NCI-H146 treated with DMSO at 0.1 percent for 48 hours (cell line): ENCODE results near the gene CCDC88C.
"Not testable (repeated sequence)": the region's sequence is repeated elsewhere in the genome, so short reads cannot be mapped to it uniquely, and the experiment has no call there.

ENCODE experiments used
- DNase-seq: peaks from one replicate; lab custom pipeline; 2025; ENCODE audit not compliant: unreplicated experiment; lab: John Stamatoyannopoulos, UW

CCDC88C gene

GRCh38 chr14:91230397-91231035 is 187.1 kb downstream of the CCDC88C start:
- DNase-seq, result no peak

DNA sequence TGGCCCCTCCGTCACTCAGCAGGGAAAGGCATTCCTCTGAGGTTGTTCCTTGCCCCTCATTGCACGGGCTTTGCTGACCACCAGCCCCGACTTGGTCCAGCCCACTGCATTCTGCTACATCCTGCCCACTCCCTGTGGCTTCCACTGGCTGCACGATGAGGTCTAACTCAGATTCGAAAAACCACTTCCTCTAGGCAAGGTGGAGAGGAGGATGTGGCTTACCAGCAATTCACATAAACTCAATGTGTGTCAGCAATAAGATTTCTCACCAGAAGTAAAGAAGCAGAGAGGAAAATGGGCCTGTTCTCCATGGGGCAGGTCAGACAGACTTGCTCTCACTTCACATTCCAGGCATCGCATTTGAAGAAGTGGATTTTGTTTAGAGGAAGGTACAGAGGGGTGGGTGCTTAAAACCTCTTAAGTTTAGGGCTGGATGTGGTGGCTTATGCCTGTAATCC is 187.8 kb downstream of the CCDC88C start:
- no peak for DNase-seq

- no peak for DNase-seq
Measured at GRCh38 chr14:91229005-91229382, 188.6 kb downstream of the CCDC88C start.

- no peak for DNase-seq
Measured at GRCh38 chr14:91228112-91229004, 189.3 kb downstream of the CCDC88C start.

- DNase-seq, result no peak
Measured at GRCh38 chr14:91227183-91227628, 190.4 kb downstream of the CCDC88C start.

- DNase-seq, result not testable (repeated sequence)
Measured at GRCh38 chr14:91226360-91226759, 191.3 kb downstream of the CCDC88C start.

DNA sequence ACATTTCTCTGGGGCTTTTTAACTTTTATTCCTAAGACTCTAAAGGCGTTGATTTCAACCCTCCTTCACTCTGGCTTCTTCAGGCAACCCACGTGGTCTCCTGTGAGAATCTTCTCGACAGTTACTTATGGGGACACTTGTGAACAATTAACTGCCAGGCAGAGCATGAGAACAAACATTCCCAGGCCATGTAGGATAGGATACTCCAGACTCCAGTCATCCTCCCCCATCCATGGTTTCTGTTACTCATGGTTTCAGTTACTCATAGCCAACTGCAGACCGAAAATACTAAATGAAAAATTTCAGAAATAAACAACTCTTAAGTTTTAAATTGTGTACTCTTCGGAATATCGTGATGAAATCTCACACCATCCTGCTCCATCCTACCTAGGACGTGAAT is 192.6 kb downstream of the CCDC88C start:
- DNase-seq, result no peak

DNA sequence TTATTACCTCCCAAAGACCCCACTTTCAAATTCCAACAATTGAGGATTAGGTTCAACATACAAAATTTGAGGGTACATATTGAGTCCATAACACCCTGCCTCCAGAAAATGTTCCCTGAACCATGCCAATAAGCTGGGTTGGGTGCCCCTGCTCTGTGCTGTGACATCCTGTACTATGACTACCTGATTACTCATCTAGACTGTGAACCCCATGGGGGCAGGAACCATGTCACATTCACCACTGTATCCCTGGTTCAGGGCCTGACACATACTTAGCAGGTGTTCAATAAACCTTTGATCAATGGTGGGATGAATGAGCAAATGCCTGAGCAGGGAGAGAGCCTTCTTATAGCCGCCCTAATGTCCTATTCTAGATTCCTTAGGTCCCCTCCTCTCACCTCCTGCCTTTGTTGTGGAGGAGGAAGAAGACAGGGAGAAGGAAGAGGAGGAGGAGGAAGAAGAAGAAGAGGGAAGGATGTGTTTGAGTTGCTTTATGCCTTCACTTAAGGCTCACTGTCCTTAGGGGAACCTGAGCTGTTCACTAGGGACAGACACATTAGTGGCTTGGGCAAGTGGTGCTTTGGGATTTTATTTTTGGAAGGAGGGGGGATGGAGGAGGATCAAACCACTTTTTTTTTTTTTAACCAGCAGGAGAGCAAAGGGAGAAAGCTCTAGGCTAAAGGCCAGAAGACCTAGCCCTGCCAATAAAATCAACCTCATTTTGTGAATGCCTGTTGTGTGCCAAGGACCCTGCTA is 194.4 kb downstream of the CCDC88C start:
- no peak for DNase-seq
